ENCODE measurements around the gene ROCK1.

- TF ChIP-seq CTCF (IDR thresholded peaks at IDR 0.05) (no peak), POLR2A (IDR thresholded peaks at IDR 0.05) (no peak)
Measured at GRCh38 chr18:20996418-20996817, 115.2 kb downstream of the ROCK1 start.

Data from Peyer's patch (tissue), 4 donors.